Loucy (cell line): ENCODE measurements around the gene RAC2.

ENCODE experiments used
- EZH2phosphoT487 ChIP-seq: fragments of 200-600 bp; IDR thresholded peaks from 2 replicates; pipeline ENCODE4 v1.6.1; 2018; ENCODE audit warnings: antibody characterized with exemption, mild to moderate bottlenecking, moderate library complexity, borderline replicate concordance
- TF ChIP-seq, protein P1 (sequence below): fragments of 200-600 bp; sonication (generic); conservative IDR thresholded peaks from 2 replicates; pipeline ENCODE4 v1.5.1; 2014; ENCODE audit warnings: mild to moderate bottlenecking, antibody characterized with exemption, low read length

- no peak for TF ChIP-seq EZH2phosphoT487
- TF ChIP-seq, protein P1, sequence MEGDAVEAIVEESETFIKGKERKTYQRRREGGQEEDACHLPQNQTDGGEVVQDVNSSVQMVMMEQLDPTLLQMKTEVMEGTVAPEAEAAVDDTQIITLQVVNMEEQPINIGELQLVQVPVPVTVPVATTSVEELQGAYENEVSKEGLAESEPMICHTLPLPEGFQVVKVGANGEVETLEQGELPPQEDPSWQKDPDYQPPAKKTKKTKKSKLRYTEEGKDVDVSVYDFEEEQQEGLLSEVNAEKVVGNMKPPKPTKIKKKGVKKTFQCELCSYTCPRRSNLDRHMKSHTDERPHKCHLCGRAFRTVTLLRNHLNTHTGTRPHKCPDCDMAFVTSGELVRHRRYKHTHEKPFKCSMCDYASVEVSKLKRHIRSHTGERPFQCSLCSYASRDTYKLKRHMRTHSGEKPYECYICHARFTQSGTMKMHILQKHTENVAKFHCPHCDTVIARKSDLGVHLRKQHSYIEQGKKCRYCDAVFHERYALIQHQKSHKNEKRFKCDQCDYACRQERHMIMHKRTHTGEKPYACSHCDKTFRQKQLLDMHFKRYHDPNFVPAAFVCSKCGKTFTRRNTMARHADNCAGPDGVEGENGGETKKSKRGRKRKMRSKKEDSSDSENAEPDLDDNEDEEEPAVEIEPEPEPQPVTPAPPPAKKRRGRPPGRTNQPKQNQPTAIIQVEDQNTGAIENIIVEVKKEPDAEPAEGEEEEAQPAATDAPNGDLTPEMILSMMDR, result peak; percentile 36; the same call in 1 of the 2 replicates
These were observed 44.5 kb upstream of the RAC2 start for GRCh38 chr22:37288521-37288920.
